ENCODE data around the gene ADAMTS17. TPM values are rescaled to one million over a fixed set of nuclear protein-coding genes. Genes with fewer than 3 reads are reported as not detected.

The ADAMTS17 gene
- total RNA-seq, 1 experiment from 2014 or later, result 1.8 TPM

- ChIA-PET CTCF (no interaction called here), POLR2A (no interaction called here)
Measured at GRCh38 chr15:100301910-100302431, 39.8 kb downstream of the ADAMTS17 start.

GRCh38 chr15:100298257-100298656 lies 43.5 kb downstream of the ADAMTS17 start:
- Mint-ChIP-seq H3K9me3 (peaks cover 39% of the 10 kb centered on the region), H3K4me3 (no peak overlapping the region), H3K27ac (no peak overlapping the region), H3K36me3 (peaks cover 17% of the 10 kb centered on the region), H3K27me3 (ENCODE audit: low read depth) (no peaks in the 10 kb centered on the region), H3K4me1 (no peaks in the 10 kb centered on the region)
- no peak for ATAC-seq
- CTCF ChIA-PET, result no interaction called here
- TF ChIP-seq HMGA2 (CRISPR knock-in tag; IDR thresholded peaks at IDR 0.05), result no peak
- TF ChIP-seq ZBTB43 (CRISPR knock-in tag; IDR thresholded peaks at IDR 0.05), result no peak
- no peak for TF ChIP-seq USF2 (CRISPR knock-in tag; IDR thresholded peaks at IDR 0.05)
- POLR2A ChIA-PET, result no interaction called here
- no peak for DNase-seq (ENCODE audit: low spot score)

More at GRCh38 chr15:100301910-100302431, 39.8 kb downstream of the ADAMTS17 start:
- no peaks in the 10 kb centered on the region for H3K4me1 Mint-ChIP-seq
- TF ChIP-seq SOX15 (CRISPR knock-in tag; IDR thresholded peaks at IDR 0.05), result no peak
- no peak for TF ChIP-seq NR2C2 (CRISPR knock-in tag; IDR thresholded peaks at IDR 0.05)
- TF ChIP-seq ZNF232 (CRISPR knock-in tag; IDR thresholded peaks at IDR 0.05), result no peak
- no peak for TF ChIP-seq ZNF512 (CRISPR knock-in tag; IDR thresholded peaks at IDR 0.05; ENCODE audit: borderline replicate concordance)
- no peak for TF ChIP-seq PRRX2 (CRISPR knock-in tag; IDR thresholded peaks at IDR 0.05)
- TF ChIP-seq ZSCAN18 (CRISPR knock-in tag; IDR thresholded peaks at IDR 0.05), result no peak
- no peak for TF ChIP-seq IRF1 (CRISPR knock-in tag; IDR thresholded peaks at IDR 0.05)
- no peak for TF ChIP-seq ZNF396 (CRISPR knock-in tag; IDR thresholded peaks at IDR 0.05; ENCODE audit: borderline replicate concordance)
- H3K27ac Mint-ChIP-seq, result no peak overlapping the region
- no peak overlapping the region for H3K4me3 Mint-ChIP-seq
- no peak for ATAC-seq
- H3K36me3 Mint-ChIP-seq, result peaks cover 11% of the 10 kb centered on the region
- H3K27me3 Mint-ChIP-seq (ENCODE audit: low read depth), result no peaks in the 10 kb centered on the region
- H3K9me3 Mint-ChIP-seq, result peaks cover 31% of the 10 kb centered on the region
- DNase-seq (ENCODE audit: low spot score), result no peak

- POLR2A ChIA-PET, result no interaction called here
- H3K27ac Mint-ChIP-seq, result no peak overlapping the region
- H3K36me3 Mint-ChIP-seq, result peaks cover 17% of the 10 kb centered on the region
- no peaks in the 10 kb centered on the region for H3K4me1 Mint-ChIP-seq
- no peak overlapping the region for H3K4me3 Mint-ChIP-seq
- no peaks in the 10 kb centered on the region for H3K27me3 Mint-ChIP-seq (ENCODE audit: low read depth)
- CTCF ChIA-PET, result no interaction called here
- ATAC-seq, result no peak
- DNase-seq (ENCODE audit: low spot score), result no peak
- peaks cover 39% of the 10 kb centered on the region for H3K9me3 Mint-ChIP-seq
- no peak for TF ChIP-seq ZNF219 (CRISPR knock-in tag; IDR thresholded peaks at IDR 0.05; ENCODE audit: borderline replicate concordance)
- TF ChIP-seq TEAD1 (CRISPR knock-in tag; IDR thresholded peaks at IDR 0.05), result no peak
- TF ChIP-seq USF2 (CRISPR knock-in tag; IDR thresholded peaks at IDR 0.05), result no peak
- no peak for TF ChIP-seq JAZF1 (CRISPR knock-in tag; IDR thresholded peaks at IDR 0.05)
- TF ChIP-seq NFE2L1 (CRISPR knock-in tag; IDR thresholded peaks at IDR 0.05), result no peak
- no peak for TF ChIP-seq ZNF121 (CRISPR knock-in tag; IDR thresholded peaks at IDR 0.05)
- TF ChIP-seq SOX15 (CRISPR knock-in tag; IDR thresholded peaks at IDR 0.05), result no peak
- no peak for TF ChIP-seq GRHL2 (CRISPR knock-in tag; IDR thresholded peaks at IDR 0.05; ENCODE audit: insufficient replicate concordance, severe bottlenecking)
- TF ChIP-seq FOXP1 (CRISPR knock-in tag; IDR thresholded peaks at IDR 0.05; ENCODE audit: borderline replicate concordance), result no peak
- no peak for TF ChIP-seq ERG (CRISPR knock-in tag; IDR thresholded peaks at IDR 0.05)
- TF ChIP-seq FOXJ3 (CRISPR knock-in tag; IDR thresholded peaks at IDR 0.05; ENCODE audit: borderline replicate concordance), result no peak
- no peak for TF ChIP-seq CDX4 (CRISPR knock-in tag; IDR thresholded peaks at IDR 0.05; ENCODE audit: borderline replicate concordance)
Measured at GRCh38 chr15:100297812-100298211, 44.0 kb downstream of the ADAMTS17 start.
